Spleen (tissue), 11 donors: ENCODE measurements around the gene CDK13. TPM values are rescaled to one million over a fixed set of nuclear protein-coding genes. Genes with fewer than 3 reads are reported as not detected.

ENCODE experiments used
- DNase-seq: peaks from one replicate; pipeline ENCODE4 v3.0.0-alpha.2; 2020
- H3K27ac ChIP-seq, 8 donors: fragments of 200-600 bp; sonication (generic) in 7 of 8; 1 replicate in 4 of 8; 2 replicates in 4 of 8; pipeline versions ENCODE4 v1.5.0 to v1.8.0; 2016 to 2021; ENCODE audit warnings: inconsistent platforms in 4 of 8, mild to moderate bottlenecking in 4 of 8, moderate library complexity in 1 of 8
- H3K27me3 ChIP-seq, 7 donors: fragments of 200-600 bp; sonication (generic) in 6 of 7; replicated peaks in 1 of 7; 1 replicate in 4 of 7; 2 replicates in 3 of 7; pipeline versions ENCODE4 v1.5.0 to v1.8.0; 2016 to 2021; ENCODE audit warnings: inconsistent platforms in 3 of 7, mild to moderate bottlenecking in 1 of 7
- H3K36me3 ChIP-seq, 6 donors: fragments of 200-600 bp; sonication (generic) in 5 of 6; 1 replicate in 4 of 6; 2 replicates in 2 of 6; pipeline versions ENCODE4 v1.5.0 to v1.8.0; 2016 to 2021; ENCODE audit warnings: inconsistent platforms in 2 of 6
- H3K4me1 ChIP-seq, 6 donors: fragments of 200-600 bp; sonication (generic) in 5 of 6; 1 replicate in 3 of 6; 2 replicates in 3 of 6; pipeline versions ENCODE4 v1.5.0 to v1.8.0; 2016 to 2021; ENCODE audit warnings: inconsistent platforms in 3 of 6
- H3K4me3 ChIP-seq, 8 donors: fragments of 200-600 bp; sonication (generic) in 7 of 8; 1 replicate in 4 of 8; 2 replicates in 4 of 8; pipeline versions ENCODE4 v1.5.0 to v1.8.0; 2016 to 2021; ENCODE audit warnings: inconsistent platforms in 4 of 8, mild to moderate bottlenecking in 4 of 8, moderate library complexity in 2 of 8
- H3K9me3 ChIP-seq, 8 donors: fragments of 200-600 bp; sonication (generic) in 7 of 8; 1 replicate in 4 of 8; 2 replicates in 4 of 8; pipeline versions ENCODE4 v1.5.0 to v1.8.0; 2016 to 2021; ENCODE audit warnings: inconsistent platforms in 4 of 8
- POLR2A ChIP-seq, 3 donors: fragments of 450-650 bp; IDR thresholded peaks; one replicate each; pipeline ENCODE4 v1.5.1; 2017; ENCODE audit warnings: antibody characterized with exemption in 3 of 3, mild to moderate bottlenecking in 1 of 3
- POLR2AphosphoS5 ChIP-seq, 3 donors: sonication (generic); formaldehyde crosslinking; IDR thresholded peaks; one replicate each; pipeline ENCODE4 v1.5.1; 2017; ENCODE audit warnings: antibody characterized with exemption in 3 of 3
- WGBS, 5 donors: extraction: QIAGEN DNeasy Blood & Tissue Kit in 3 of 5; methylation state at CpG; one replicate each; pipeline versions ENCODE4 v1.1.5 to v1.1.7; 2013 to 2018; 5-methylcytosine and 5-hydroxymethylcytosine counted together
- intact Hi-C: fragments of 100-400 bp; cut with DNase I; formaldehyde crosslinking; loops from one replicate; pipeline ENCODE4 v1.15.0; 2023; ENCODE audit warnings: low total_unique reads
- polyA plus RNA-seq, 3 donors: library from polyadenylated mRNA; stranded (reverse); fragments of 200-250 nt; gene quantifications; one replicate each; pipeline ENCODE4 v1.2.1, GENCODE V29; 2013
- total RNA-seq, 7 donors: library from RNA; depleted of rRNA in 3 of 7; stranded (reverse); fragments of >200 nt in 3 of 7; fragmentation: NEBNext Ultra II Directional in 4 of 7; extraction: Animal tissue kit (Norgen Biotek cat#: 25700) in 4 of 7; gene quantifications; one replicate each; pipeline versions ENCODE4 v1.1.0 to v1.2.1, GENCODE V29; 2016 to 2021
- TF ChIP-seq, protein P1 (sequence below), 11 experiments: fragments of 200-600 bp in 7 of 11; fragments of 450-650 bp in 4 of 11; sonication (generic) in 4 of 11; IDR thresholded peaks in 8 of 11; conservative IDR thresholded peaks in 3 of 11; 1 replicate in 7 of 11; 2 replicates in 4 of 11; pipeline versions ENCODE4 v1.4.0 to v1.8.0; 2016 to 2021; ENCODE audit warnings: antibody characterized with exemption in 11 of 11, inconsistent platforms in 4 of 11, mild to moderate bottlenecking in 1 of 11
- donor health status: healthy with polysubstance abuse.
- donor health status: DM: no; HTN: no; CAD: no; lungs with moderate emphysema.
- donor health status: DM: no; HTN: no; CAD: no.
- donor health status: Bipolar disorder and iron deficiency.
- donor health status: healthy.
- donor health status: DM: no; HTN: no; CAD: no.
- donor health status: DM: yes; HTN: yes; CAD: no.

The CDK13 gene
- total and polyA plus RNA-seq, 10 donors: 18.0 to 125 (median 79.7) TPM

DNA sequence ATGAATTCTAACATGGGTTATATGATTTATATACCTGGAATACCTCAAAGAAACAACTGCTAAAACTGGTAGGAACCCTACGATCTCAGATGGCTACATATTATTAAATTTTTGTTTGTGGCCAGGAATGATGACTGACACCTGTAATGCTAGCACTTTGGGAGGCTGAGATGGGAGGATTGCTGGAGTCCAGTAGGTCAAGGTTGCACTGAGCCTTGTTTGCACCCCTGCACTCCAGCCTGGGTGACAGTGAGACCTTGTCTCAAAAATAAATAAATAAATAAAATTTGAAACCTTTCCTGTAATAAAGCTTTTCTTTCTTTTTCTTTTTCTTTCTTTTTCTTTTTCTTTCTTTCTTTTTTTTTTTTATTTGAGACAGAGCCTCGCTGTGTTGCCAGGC is 123.2 kb downstream of the CDK13 start:
- 86 to 99% (median 94%) methylated on average over 2 of the region's 2 CpGs for WGBS, 5 donors
- Histone ChIP-seq H3K36me3 (peaks cover 0 to 36% (median 2%) of the 10 kb centered on the region in 6 donors), H3K4me1 (peaks cover 0 to 5% (median 0%) of the 10 kb centered on the region in 6 donors), H3K27ac (no peak overlapping the region), H3K4me3 (no peak overlapping the region), H3K9me3 (no peaks in the 10 kb centered on the region), H3K27me3 (no peaks in the 10 kb centered on the region)
- no peak for DNase-seq
- TF ChIP-seq POLR2A (IDR thresholded peaks at IDR 0.05) (no peak), POLR2AphosphoS5 (IDR thresholded peaks at IDR 0.05) (no peak)
- TF ChIP-seq, protein P1, sequence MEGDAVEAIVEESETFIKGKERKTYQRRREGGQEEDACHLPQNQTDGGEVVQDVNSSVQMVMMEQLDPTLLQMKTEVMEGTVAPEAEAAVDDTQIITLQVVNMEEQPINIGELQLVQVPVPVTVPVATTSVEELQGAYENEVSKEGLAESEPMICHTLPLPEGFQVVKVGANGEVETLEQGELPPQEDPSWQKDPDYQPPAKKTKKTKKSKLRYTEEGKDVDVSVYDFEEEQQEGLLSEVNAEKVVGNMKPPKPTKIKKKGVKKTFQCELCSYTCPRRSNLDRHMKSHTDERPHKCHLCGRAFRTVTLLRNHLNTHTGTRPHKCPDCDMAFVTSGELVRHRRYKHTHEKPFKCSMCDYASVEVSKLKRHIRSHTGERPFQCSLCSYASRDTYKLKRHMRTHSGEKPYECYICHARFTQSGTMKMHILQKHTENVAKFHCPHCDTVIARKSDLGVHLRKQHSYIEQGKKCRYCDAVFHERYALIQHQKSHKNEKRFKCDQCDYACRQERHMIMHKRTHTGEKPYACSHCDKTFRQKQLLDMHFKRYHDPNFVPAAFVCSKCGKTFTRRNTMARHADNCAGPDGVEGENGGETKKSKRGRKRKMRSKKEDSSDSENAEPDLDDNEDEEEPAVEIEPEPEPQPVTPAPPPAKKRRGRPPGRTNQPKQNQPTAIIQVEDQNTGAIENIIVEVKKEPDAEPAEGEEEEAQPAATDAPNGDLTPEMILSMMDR (IDR thresholded peaks at IDR 0.05 in 8 of 11, conservative IDR thresholded peaks at IDR 0.05 in 3 of 11): no peak
- intact Hi-C loops: no loop called here

DNA sequence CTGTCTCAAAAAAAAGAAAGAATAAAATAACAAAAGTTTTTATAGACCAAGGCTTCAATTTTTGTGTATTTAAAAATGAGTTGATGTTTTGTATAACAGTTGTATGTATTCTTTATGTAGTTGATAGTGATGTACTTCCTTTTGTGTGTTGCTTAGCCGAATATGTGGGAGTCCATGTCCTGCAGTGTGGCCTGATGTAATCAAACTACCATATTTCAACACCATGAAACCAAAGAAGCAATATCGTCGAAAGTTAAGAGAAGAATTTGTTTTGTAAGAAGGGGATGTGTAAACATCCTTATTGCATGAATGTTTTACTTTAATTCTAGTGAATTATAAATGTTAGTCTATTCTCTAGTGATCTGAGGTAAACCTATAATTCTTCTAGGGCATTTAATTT is 127.8 kb downstream of the CDK13 start:
- WGBS, 5 donors: 57 to 85% (median 64%) methylated on average over 3 of the region's 3 CpGs
- no peaks in the 10 kb centered on the region for H3K9me3 ChIP-seq
- no peaks in the 10 kb centered on the region for H3K27me3 ChIP-seq
- peaks cover 0 to 5% (median 0%) of the 10 kb centered on the region in 6 donors for H3K4me1 ChIP-seq
- peak overlapping the region in 3 of 8 donors; percentile 22 to 53 (median 41) for H3K27ac ChIP-seq
- TF ChIP-seq POLR2A (IDR thresholded peaks at IDR 0.05) (no peak), POLR2AphosphoS5 (IDR thresholded peaks at IDR 0.05) (no peak)
- TF ChIP-seq, protein P1 (IDR thresholded peaks at IDR 0.05 in 8 of 11, conservative IDR thresholded peaks at IDR 0.05 in 3 of 11): no peak
- H3K4me3 ChIP-seq: no peak overlapping the region
- no peak for DNase-seq
- intact Hi-C loops: no loop called here
- H3K36me3 ChIP-seq: peaks cover 0 to 52% (median 17%) of the 10 kb centered on the region in 6 donors

DNA sequence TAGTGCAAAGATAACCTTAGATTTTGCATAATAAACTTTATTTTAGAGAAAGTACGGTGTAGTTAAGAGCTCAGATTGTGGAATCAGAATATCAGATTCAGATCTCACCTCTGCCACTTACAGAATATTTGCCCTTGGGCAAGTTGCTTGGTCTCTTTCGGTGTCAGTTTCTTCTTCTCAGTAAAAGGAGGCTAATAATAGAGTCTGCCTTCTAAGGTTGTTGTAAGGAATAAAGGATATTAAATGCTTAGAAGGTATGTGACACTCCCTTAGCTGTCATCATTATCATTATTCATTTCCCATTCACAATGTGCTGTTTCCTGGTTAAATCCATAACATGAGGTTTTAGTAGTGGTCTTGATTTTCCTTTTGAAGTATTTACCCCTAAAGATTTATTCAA is 142.1 kb downstream of the CDK13 start:
- TF ChIP-seq POLR2A (IDR thresholded peaks at IDR 0.05) (no peak), POLR2AphosphoS5 (IDR thresholded peaks at IDR 0.05) (no peak)
- TF ChIP-seq, protein P1 (IDR thresholded peaks at IDR 0.05 in 8 of 11, conservative IDR thresholded peaks at IDR 0.05 in 3 of 11): no peak
- intact Hi-C loops: no loop called here
- 92 to 99% (median 96%) methylated on average over 2 of the region's 2 CpGs for WGBS, 5 donors
- H3K4me1 ChIP-seq: no peaks in the 10 kb centered on the region
- H3K27ac ChIP-seq: no peak overlapping the region
- no peaks in the 10 kb centered on the region for H3K27me3 ChIP-seq
- no peaks in the 10 kb centered on the region for H3K9me3 ChIP-seq
- H3K36me3 ChIP-seq: peaks cover 7 to 94% (median 66%) of the 10 kb centered on the region in 6 donors
- DNase-seq: no peak
- H3K4me3 ChIP-seq: no peak overlapping the region

DNA sequence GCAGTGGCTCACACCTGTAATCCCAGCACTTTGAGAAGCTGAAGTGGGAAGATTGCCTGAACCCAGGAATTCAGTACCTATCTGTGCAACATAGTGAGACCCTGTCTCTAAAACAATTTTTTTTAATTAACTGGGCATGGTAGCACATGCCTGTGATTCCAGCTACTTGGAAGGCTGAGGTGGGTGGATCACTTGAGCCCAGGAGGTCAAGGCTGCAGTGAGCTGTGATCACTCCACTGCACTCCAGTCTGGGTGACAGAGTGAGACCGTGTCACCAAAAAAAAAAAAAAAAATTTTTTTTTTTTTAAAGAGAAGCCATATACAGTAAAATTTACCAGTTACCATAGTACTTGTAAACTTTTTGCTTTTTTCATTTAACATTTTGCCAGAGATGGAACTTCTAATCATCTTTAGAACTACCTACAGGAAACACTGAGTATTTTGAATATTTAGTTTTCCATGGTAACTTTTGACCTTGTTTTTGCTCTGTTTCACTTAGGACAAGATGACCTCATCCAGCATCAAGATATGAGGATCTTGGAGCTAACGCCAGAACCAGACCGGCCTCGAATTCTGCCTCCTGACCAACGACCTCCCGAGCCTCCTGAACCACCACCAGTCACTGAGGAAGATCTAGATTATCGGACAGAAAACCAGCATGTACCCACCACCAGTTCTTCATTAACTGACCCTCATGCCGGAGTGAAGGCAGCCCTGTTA is 143.7 kb downstream of the CDK13 start:
- no peaks in the 10 kb centered on the region for H3K9me3 ChIP-seq
- peaks cover under 1 to 85% (median 56%) of the 10 kb centered on the region in 6 donors for H3K36me3 ChIP-seq
- no peaks in the 10 kb centered on the region for H3K27me3 ChIP-seq
- H3K4me1 ChIP-seq: no peaks in the 10 kb centered on the region
- DNase-seq: no peak
- H3K27ac ChIP-seq: no peak overlapping the region
- no peak overlapping the region for H3K4me3 ChIP-seq
- intact Hi-C loops: no loop called here
- 86 to 93% (median 91%) methylated on average over 8 of the region's 8 CpGs for WGBS, 5 donors
- TF ChIP-seq POLR2AphosphoS5 (IDR thresholded peaks at IDR 0.05) (no peak), POLR2A (IDR thresholded peaks at IDR 0.05) (no peak)
- TF ChIP-seq, protein P1 (IDR thresholded peaks at IDR 0.05 in 8 of 11, conservative IDR thresholded peaks at IDR 0.05 in 3 of 11): no peak
